ENCODE data around the gene LBR.

- TF ChIP-seq CTCF (conservative IDR thresholded peaks at IDR 0.05) (no peak), ZFX (IDR thresholded peaks at IDR 0.05) (no peak)
Observed at GRCh38 chr1:225378880-225379279, 49.0 kb downstream of the LBR start.

All from C4-2B (cell line).